ENCODE results near the gene ADARB2.

- TF ChIP-seq CTCF (IDR thresholded peaks at IDR 0.05) = no peak
- TF ChIP-seq EP300 (IDR thresholded peaks at IDR 0.05) = no peak
Observed at GRCh38 chr10:1522237-1522636, 215.1 kb downstream of the ADARB2 start.

All from esophagus muscularis mucosa (tissue), 3 donors.